Skeletal muscle satellite cell (primary cell): ENCODE data around the gene PKLR.
"Not testable (repeated sequence)": the region's sequence is repeated elsewhere in the genome, so short reads cannot be mapped to it uniquely, and the experiment has no call there.

ENCODE experiments used
- H3K27me3 ChIP-seq: 2 replicates; pipeline ENCODE4 v1.7.0; 2013; ENCODE audit warnings: low read length; ENCODE audit not compliant: control insufficient read depth, insufficient read depth
- H3K36me3 ChIP-seq: 2 replicates; pipeline ENCODE4 v1.7.0; 2013; ENCODE audit warnings: mild to moderate bottlenecking, control low read depth, low read length; ENCODE audit not compliant: insufficient read depth
- H3K4me1 ChIP-seq: 2 replicates; pipeline ENCODE4 v1.7.0; 2013; ENCODE audit warnings: low read length; ENCODE audit not compliant: control insufficient read depth, insufficient read depth
- H3K4me2 ChIP-seq: 2 replicates; pipeline ENCODE4 v1.7.0; 2013; ENCODE audit warnings: mild to moderate bottlenecking, low read length
- H3K4me3 ChIP-seq: 2 replicates; pipeline ENCODE4 v1.7.0; 2013; ENCODE audit warnings: low read length
- H3K9ac ChIP-seq: 2 replicates; pipeline ENCODE4 v1.7.0; 2013; ENCODE audit warnings: mild to moderate bottlenecking, low read depth, low read length, moderate library complexity
- H3K9me3 ChIP-seq: replicated peaks from 2 replicates; pipeline ENCODE4 v1.7.0; 2013; ENCODE audit warnings: mild to moderate bottlenecking, control low read depth, low read length

PKLR gene

DNA sequence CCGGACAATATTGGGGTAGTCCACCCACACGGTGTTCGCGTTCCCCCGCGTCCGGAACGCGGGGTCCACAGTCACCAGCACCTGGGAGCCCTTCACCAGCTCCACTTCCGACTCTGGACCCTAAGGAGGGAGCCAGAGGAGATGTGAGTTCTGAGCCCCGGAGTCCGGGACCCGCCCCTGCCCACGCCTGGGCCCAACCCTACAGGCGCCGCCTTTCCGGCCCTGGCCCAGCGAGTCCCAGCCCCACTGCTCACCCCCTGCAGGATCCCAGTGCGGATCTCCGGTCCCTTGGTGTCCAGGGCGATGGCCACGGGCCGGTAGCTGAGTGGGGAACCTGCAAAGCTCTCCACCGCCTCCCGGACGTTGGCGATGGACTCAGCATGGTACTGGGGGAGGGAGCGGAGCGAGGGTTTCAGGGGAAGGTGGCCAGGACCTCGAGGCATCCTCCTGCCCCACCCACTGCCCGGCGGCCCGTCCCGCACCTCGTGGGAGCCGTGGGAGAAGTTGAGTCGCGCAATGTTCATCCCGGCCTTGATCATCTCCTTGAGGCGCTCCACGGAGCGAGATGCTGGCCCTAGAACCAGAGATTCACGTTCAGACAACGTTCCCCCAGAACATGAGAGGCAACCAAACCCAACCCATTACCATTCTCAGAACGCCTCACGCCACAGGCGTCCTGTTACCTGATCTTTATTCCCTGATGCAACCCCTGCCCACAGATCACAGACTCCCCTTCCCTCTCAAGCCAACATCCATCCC, 5.9 kb downstream of the PKLR start:
- Histone ChIP-seq H3K36me3 (no peaks in the 10 kb centered on the region), H3K9ac (no peak overlapping the region), H3K4me3 (no peak overlapping the region), H3K9me3 (no peaks in the 10 kb centered on the region), H3K4me2 (peak overlapping the region; percentile 71), H3K4me1 (peaks cover 10% of the 10 kb centered on the region), H3K27me3 (peaks cover 53% of the 10 kb centered on the region)

DNA sequence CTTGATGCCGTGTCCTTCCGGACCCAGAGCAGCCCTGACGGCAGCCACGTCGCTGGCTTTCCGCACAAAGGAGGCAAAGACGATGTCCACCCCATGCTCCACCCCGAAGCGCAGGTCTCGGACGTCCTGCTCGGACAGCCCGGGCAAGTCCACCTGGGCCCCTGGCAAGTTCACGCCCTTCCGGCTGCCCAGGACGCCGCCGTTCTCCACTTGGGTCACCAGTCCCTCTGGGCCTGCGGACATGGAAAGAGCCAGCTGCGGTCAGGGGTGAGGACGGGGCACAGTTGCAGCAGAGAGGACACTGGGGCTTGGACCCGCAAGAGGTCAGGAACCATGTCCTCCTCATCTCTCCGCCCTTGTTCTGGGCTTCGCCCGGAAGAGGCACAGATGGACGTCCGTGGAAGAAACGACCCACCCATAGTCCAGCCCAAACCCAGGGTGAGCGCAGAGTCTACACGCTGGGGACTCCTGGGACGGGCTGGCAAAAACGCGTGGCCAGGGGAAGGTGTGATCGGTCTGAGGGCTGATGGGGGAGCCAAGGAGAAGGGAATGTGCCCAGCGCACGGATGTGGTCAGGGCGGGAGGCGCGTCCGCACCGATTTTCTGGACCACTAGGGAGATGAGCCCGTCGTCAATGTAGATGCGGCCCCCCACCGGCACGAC, 6.6 kb downstream of the PKLR start:
- no peak overlapping the region for H3K9ac ChIP-seq
- no peaks in the 10 kb centered on the region for H3K36me3 ChIP-seq
- H3K4me2 ChIP-seq, result peak overlapping the region; percentile 71
- no peaks in the 10 kb centered on the region for H3K9me3 ChIP-seq
- peaks cover 10% of the 10 kb centered on the region for H3K4me1 ChIP-seq
- H3K27me3 ChIP-seq, result peaks cover 53% of the 10 kb centered on the region
- H3K4me3 ChIP-seq, result no peak overlapping the region

- Histone ChIP-seq H3K36me3 (no peaks in the 10 kb centered on the region), H3K9ac (no peak overlapping the region), H3K4me1 (peaks cover 10% of the 10 kb centered on the region), H3K27me3 (peaks cover 53% of the 10 kb centered on the region), H3K4me3 (no peak overlapping the region), H3K9me3 (no peaks in the 10 kb centered on the region), H3K4me2 (no peak overlapping the region)
Measured at GRCh38 chr1:155293086-155293749, 8.0 kb downstream of the PKLR start.

GRCh38 chr1:155291006-155291405, 10.2 kb downstream of the PKLR start:
- H3K4me2 ChIP-seq, H3K36me3 ChIP-seq, H3K9ac ChIP-seq, H3K4me3 ChIP-seq, H3K9me3 ChIP-seq: not testable (repeated sequence)
- H3K27me3 ChIP-seq, result peaks cover 39% of the 10 kb centered on the region
- H3K4me1 ChIP-seq, result peaks cover 10% of the 10 kb centered on the region

DNA sequence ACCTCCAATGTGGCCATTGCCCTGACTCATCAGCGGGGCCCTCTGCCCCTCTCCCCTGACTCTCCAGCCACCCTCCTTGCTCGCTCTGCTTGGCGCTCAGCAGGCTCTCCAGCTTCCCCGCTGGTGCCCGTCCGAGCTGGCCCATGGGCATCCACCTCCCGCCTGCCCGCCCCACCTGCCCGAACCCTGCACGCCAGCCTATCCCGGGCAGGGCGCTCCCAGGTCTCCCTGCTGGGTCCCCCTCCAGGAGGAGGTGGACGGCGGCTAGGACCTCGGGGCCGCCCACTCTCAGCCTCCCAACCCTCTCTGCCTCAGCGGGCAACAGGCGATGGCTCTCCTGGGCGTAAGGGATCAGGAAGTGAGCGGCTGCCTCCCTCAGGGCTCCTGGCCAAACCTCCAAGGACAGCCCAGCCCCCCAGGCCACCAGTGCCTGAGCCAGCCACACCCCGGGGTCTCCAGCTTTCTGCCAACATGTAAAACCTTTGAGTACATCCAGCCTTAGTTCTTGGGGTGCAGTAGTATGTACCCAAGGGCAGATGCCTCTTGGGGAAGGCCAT, 13.2 kb downstream of the PKLR start:
- H3K9ac ChIP-seq, result no peak overlapping the region

GRCh38 chr1:155286544-155286943, 14.7 kb downstream of the PKLR start:
- Histone ChIP-seq H3K4me2 (no peak overlapping the region), H3K9ac (no peak overlapping the region), H3K9me3 (no peaks in the 10 kb centered on the region), H3K4me3 (no peak overlapping the region), H3K36me3 (no peaks in the 10 kb centered on the region), H3K27me3 (peaks cover 2% of the 10 kb centered on the region), H3K4me1 (no peaks in the 10 kb centered on the region)

More for the DNA sequence above, 13.2 kb downstream of the PKLR start:
- no peak overlapping the region for H3K4me2 ChIP-seq
- H3K4me3 ChIP-seq, result no peak overlapping the region
- H3K4me1 ChIP-seq, result no peaks in the 10 kb centered on the region
- no peaks in the 10 kb centered on the region for H3K9me3 ChIP-seq
- H3K36me3 ChIP-seq, result no peaks in the 10 kb centered on the region
- H3K27me3 ChIP-seq, result peaks cover 12% of the 10 kb centered on the region

GRCh38 chr1:155285631-155286044, 15.6 kb downstream of the PKLR start:
- H3K27me3 ChIP-seq, result no peaks in the 10 kb centered on the region

DNA sequence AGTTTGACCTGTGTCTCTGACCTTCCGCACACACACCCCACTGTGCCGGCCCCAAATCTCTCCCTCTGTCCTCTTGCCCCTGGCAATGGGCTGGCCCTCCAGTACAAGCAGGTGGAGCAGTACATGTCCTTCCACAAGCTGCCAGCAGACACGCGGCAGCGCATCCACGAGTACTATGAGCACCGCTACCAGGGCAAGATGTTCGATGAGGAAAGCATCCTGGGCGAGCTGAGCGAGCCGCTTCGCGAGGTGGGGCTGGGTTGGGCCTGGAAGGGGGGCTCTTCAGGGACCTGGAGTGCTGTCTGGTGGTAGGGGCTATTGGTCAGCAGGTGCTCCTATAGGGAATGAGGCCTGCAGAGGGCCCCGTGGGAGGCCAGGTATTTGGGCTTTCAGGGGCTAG, 16.2 kb downstream of the PKLR start:
- no peaks in the 10 kb centered on the region for H3K9me3 ChIP-seq
- H3K4me3 ChIP-seq, result no peak overlapping the region
- H3K9ac ChIP-seq, result no peak overlapping the region
- no peaks in the 10 kb centered on the region for H3K36me3 ChIP-seq
- H3K27me3 ChIP-seq, result no peaks in the 10 kb centered on the region
- H3K4me1 ChIP-seq, result no peaks in the 10 kb centered on the region
- no peak overlapping the region for H3K4me2 ChIP-seq

More at GRCh38 chr1:155285631-155286044, 15.6 kb downstream of the PKLR start:
- H3K4me1 ChIP-seq, result no peaks in the 10 kb centered on the region
- no peak overlapping the region for H3K9ac ChIP-seq
- no peaks in the 10 kb centered on the region for H3K9me3 ChIP-seq
- no peak overlapping the region for H3K4me3 ChIP-seq
- no peaks in the 10 kb centered on the region for H3K36me3 ChIP-seq
- H3K4me2 ChIP-seq, result no peak overlapping the region

DNA sequence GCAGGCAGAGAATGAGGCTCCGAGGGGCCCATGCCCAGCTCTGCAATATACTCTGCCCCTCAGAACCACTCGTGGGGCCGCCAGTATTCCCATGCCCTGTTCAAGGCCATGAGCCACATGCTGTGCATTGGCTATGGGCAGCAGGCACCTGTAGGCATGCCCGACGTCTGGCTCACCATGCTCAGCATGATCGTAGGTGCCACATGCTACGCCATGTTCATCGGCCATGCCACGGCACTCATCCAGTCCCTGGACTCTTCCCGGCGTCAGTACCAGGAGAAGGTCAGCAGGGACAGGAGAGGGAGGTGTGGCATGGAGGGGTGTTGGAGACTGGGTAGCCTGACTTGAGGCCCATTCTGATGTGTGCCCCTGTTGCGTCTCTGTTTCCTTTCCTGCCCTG, 16.8 kb downstream of the PKLR start:
- no peaks in the 10 kb centered on the region for H3K27me3 ChIP-seq
- no peak overlapping the region for H3K4me2 ChIP-seq
- no peak overlapping the region for H3K9ac ChIP-seq
- no peaks in the 10 kb centered on the region for H3K36me3 ChIP-seq
- H3K4me3 ChIP-seq, result no peak overlapping the region
- no peaks in the 10 kb centered on the region for H3K9me3 ChIP-seq
- no peaks in the 10 kb centered on the region for H3K4me1 ChIP-seq

DNA sequence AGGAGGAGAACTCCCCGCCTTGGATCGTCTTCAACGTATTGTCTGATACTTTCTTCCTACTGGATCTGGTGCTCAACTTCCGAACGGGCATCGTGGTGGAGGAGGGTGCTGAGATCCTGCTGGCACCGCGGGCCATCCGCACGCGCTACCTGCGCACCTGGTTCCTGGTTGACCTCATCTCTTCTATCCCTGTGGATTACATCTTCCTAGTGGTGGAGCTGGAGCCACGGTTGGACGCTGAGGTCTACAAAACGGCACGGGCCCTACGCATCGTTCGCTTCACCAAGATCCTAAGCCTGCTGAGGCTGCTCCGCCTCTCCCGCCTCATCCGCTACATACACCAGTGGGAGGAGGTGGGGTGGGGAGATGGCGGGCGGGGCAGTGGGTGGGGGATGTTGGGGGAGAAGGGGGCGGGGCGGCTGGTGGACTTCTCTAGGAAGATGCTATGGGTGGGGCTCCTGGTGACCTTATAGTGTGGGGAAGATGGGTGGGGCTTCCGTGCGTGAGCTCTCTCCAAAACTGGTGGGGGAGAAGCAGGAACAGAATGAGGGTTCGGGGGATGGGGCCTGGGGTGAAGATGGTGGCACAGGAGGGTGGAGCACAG, 18.6 kb downstream of the PKLR start:
- Histone ChIP-seq H3K9ac (no peak overlapping the region), H3K4me2 (no peak overlapping the region)

GRCh38 chr1:155279268-155279667, 22.0 kb downstream of the PKLR start:
- H3K9ac ChIP-seq, result no peak overlapping the region
- H3K27me3 ChIP-seq, result no peaks in the 10 kb centered on the region
- no peaks in the 10 kb centered on the region for H3K36me3 ChIP-seq
- H3K9me3 ChIP-seq, result no peaks in the 10 kb centered on the region
- no peak overlapping the region for H3K4me2 ChIP-seq
- no peak overlapping the region for H3K4me3 ChIP-seq
- H3K4me1 ChIP-seq, result peaks cover 12% of the 10 kb centered on the region

More for the DNA sequence above, 18.6 kb downstream of the PKLR start:
- H3K4me3 ChIP-seq, result no peak overlapping the region
- no peaks in the 10 kb centered on the region for H3K27me3 ChIP-seq
- peaks cover 8% of the 10 kb centered on the region for H3K4me1 ChIP-seq
- no peaks in the 10 kb centered on the region for H3K9me3 ChIP-seq
- no peaks in the 10 kb centered on the region for H3K36me3 ChIP-seq
